DMS 273 (cell line): ENCODE results near the gene BBS7.

Experiments used
- DNase-seq: peaks from one replicate; lab custom pipeline; 2025; ENCODE audit not compliant: unreplicated experiment; lab: John Stamatoyannopoulos, UW

BBS7 gene

DNA sequence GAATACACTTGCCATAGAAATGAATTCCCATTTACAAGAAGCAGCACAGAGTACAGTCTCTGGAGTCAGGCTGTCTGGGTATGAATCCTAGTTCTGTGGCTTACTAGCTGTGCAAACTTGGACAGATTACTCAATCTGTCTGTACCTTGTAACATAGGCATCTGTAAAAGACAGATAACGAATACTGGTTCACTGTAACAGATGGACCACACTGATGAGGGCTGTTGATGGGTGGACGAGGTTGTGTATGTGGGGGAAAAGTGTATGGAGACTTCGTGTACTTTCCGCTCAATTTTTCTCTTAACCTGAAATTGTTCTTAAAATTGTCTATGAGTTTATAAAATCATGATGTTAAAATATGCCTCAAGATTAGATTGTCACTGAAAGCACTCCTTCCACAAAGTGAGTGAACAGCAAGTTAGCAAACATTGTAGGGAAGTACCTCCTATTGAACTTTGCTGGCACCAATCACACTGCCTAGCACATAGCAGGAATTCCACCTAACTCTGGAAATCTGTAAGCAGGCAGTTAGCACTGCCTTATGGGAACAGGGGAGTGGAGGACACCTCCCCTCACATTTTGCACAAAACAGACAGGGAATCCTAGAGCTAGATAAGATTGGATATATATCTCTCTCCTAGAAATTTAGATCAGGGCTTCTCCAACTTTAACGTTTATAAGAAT is 75.6 kb downstream of the BBS7 start:
- no peak for DNase-seq

DNA sequence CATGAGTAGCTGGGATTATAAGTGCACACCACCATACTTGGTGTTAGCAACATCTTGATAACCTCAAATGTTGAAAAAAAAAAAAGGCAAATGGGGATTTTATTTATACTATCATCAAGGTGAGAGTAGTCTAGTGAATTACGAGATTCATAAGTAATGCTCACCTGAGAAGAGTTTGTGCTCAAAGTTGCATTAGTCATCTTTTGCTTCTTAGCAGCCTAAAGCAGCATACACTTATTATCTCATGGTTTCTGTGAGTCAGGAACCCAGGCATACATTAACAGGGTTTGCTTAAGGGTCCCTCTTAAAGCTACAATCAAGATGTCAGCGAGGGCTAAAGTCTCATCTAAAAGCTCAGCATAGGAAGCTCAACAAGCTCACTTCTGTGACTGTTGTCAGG is 77.3 kb downstream of the BBS7 start:
- no peak for DNase-seq

GRCh38 chr4:121791481-121791880 is 78.8 kb downstream of the BBS7 start:
- DNase-seq = no peak

DNA sequence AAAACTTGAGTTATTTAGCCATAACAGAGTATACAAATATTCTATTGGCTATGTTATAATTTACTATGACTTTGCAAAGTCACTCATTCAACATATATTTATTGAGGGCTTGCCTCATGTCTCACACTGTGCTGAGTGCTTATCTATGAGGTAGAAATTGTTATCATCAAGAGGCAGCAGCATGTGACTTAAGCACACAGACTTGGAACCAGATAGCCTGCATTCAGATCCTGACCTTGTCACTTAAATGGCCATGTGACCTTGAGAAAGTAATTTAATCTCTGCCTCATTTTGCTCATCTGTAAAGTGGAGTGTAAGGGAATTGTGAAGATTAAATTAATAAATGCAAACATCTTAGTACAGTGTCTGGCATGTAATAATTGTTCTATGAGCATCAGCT is 79.3 kb downstream of the BBS7 start:
- no peak for DNase-seq

GRCh38 chr4:121789960-121790829 is 80.1 kb downstream of the BBS7 start:
- no peak for DNase-seq

DNA sequence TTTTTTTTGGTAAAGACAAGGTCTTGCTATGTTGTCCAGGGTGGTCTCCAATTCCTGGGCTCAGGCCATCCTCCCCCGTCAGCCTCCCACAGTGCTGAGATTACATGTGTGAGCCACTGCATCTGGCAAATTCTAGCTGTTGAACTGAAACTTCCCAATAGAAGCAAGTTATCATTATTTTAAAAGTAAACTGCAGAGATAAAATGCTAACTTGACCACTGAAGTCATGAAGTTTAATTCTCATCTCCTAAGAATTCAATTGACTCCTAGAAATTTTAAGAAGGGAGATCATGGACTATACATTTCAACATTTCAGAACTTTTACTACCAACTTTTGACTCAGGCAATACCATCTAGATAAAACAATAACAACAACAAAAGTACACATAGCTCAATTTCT is 80.8 kb downstream of the BBS7 start:
- DNase-seq = no peak

GRCh38 chr4:121788896-121789295 is 81.4 kb downstream of the BBS7 start:
- no peak for DNase-seq

DNA sequence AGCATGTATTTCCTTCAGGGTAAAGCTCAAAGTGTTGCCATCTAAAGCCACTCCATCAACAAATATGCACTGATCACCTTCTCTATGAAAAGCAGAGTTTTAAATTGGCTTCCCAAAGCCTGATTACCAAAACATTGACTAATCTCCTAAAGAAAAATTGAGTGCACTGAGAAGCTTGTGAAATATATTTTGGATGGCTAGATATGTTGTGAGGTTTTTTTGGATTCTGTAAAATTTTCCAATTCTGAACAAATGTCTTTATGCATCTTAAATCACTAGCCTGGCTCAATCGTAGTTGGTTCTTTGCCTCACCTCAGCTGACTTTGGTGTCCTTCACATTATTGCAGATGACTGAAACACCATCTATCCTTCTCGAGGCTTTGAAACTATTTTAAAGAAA is 84.1 kb downstream of the BBS7 start:
- no peak for DNase-seq

GRCh38 chr4:121785479-121785878 is 84.8 kb downstream of the BBS7 start:
- DNase-seq = no peak

DNA sequence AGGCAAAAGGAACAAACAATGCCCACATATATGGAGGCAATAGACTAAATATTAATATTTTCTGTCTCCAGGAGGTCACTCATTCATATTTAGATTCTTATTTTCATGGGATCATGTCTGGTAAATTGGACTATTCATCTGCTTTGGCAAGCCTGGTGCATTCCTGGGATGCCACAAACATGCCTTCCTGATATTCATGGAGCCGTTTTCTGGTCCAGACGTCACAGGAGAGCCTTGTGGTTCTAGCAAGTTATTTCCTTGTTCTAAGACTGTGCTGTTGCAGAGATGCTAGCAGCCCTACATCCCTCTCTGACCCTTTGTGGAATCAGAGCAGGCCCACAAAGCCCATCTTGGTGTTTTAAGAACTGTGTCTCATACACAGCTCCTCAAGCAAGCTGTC is 85.3 kb downstream of the BBS7 start:
- no peak for DNase-seq

GRCh38 chr4:121784401-121784800 is 85.9 kb downstream of the BBS7 start:
- no peak for DNase-seq

DNA sequence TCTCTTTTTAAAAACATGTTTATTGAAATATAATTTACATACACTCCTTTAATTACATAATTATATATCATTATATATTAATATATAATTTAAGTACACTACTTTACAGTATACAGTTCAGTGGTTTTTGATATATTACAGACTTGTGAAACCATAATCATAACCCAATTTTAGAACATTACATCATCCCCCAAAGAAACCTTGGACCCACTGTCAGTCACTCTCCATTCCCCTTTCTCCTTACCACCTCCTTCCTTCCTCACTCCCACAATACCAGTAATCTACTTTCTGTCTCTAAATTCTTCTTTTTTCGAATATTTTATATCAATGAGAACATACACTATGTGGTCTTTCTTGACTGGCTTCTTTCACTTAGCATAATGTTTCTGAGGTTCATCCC is 87.1 kb downstream of the BBS7 start:
- DNase-seq = no peak

- no peak for DNase-seq
These were observed 91.2 kb downstream of the BBS7 start for GRCh38 chr4:121778991-121779628.

- DNase-seq = no peak
These were observed 92.6 kb downstream of the BBS7 start for GRCh38 chr4:121777625-121778024.

GRCh38 chr4:121776610-121777401 is 93.5 kb downstream of the BBS7 start:
- DNase-seq = no peak
